AG09319 (cell line): Measurements from ENCODE around the gene ABCA12.

Source experiments
- DNase-seq: peaks from one replicate; pipeline ENCODE4 v3.0.0-alpha.2; 2010; ENCODE audit warnings: low read depth; ENCODE audit errors: extremely low read depth
- CTCF ChIP-seq: IDR thresholded peaks from 2 replicates; pipeline ENCODE4 v1.5.1; 2011; ENCODE audit warnings: low read depth, mild to moderate bottlenecking, inconsistent platforms, low read length, moderate library complexity

Gene ABCA12

DNA sequence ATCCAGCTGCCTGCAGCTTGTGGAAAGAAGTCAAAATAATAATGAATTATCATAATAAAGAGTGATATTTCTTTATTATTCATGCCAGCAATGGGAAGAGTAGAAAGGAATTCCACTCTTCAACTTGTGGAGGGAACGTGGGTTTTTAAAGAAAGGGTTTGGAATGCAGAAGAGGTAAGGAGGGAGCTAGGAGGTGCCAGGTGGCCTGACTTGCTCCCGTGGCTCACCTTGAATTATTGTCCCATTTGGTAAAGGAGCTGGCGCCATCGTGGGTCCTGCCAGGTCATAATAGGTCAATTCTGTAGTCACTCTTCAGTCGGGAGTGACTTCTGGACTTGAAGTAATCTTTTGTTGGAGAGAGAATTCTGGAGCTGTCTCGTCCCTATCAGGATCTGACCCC lies 233.8 kb downstream of the ABCA12 start:
- no peak for TF ChIP-seq CTCF
- DNase-seq, result no peak

DNA sequence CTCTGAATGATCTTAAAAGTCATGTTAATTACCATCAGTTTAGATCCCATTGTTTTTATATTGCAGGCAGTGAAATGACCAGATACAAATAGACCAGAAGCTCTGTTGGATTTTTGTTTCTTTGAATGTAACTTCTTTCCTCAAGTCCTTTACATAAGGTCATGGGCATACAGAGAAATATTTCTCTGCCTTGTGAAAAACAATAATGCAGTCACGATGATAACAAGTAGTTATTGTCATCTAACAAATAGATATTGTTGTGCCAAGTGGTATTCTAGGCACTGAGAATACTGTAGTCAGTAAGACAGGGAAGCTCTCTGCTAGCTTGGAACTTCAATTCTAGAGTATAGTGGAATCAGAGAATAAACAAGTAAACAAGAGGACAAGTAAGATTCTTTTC lies 234.2 kb downstream of the ABCA12 start:
- TF ChIP-seq CTCF, result no peak
- no peak for DNase-seq

DNA sequence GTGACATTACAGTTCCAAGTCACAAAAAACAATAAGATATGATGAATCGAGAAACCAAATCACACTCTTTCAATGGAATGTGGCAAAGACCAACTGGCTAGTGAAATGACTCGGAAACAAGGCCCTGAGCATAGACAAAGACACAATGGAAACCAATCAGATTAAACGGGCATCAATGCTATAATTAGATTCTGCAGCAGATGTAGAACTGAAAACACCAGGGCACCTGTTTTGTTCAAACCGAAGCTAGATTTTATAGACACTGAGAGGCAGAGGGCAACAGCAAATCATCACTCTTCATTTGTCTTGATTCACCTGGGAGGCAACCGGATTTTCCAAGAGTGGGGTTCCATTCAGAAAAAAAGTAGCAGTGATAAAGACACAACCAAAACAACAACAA lies 236.1 kb downstream of the ABCA12 start:
- no peak for DNase-seq

DNA sequence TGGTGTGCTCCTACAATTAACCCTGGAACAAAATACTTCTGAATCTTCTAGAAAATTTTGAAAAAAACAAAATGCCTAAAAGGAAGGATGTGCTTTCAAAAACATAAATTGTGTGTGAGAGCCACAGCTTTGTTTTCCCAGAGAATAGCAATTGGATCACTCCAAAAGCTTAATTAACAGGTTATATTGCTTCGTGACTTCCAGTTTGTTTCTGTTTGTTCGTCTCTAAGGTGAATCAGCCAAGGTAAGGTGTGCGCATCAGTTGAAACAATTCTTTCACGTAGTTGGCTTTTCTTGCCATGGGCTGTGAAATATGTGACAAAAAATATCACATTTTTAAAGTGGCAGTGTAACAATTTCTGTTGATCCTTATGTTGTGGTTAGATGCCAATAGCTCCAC lies 238.7 kb downstream of the ABCA12 start:
- no peak for DNase-seq
- no peak for TF ChIP-seq CTCF

More for the DNA sequence above, 236.1 kb downstream of the ABCA12 start:
- no peak for TF ChIP-seq CTCF

DNA sequence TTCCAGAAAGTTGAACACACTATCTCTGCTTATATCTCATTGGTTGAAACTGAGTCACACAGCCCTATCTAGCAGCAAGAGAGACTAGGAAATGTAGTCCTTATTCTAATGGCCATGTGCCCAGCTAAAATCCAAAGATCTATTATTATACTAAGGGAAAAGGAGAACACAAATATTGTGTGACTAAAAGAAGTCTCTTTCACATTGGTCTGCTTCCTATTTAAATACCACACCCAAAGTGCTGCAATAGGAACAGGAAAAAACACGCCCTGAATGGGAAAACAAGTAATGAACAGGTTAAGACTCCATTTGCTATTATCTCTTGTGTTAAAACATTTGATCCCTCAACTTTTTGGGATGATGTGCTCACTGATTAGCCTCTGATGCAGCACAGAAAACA lies 242.2 kb downstream of the ABCA12 start:
- DNase-seq, result no peak
- no peak for TF ChIP-seq CTCF

- no peak for DNase-seq
- no peak for TF ChIP-seq CTCF
Observed at GRCh38 chr2:214895469-214895868, 243.0 kb downstream of the ABCA12 start.

- DNase-seq, result no peak
- no peak for TF ChIP-seq CTCF
Observed at GRCh38 chr2:214889301-214889700, 249.1 kb downstream of the ABCA12 start.
